CD8-positive, alpha-beta memory T cell (primary cell): ENCODE measurements around the gene MUCL3. TPM values are rescaled to one million over a fixed set of nuclear protein-coding genes. Genes with fewer than 3 reads are reported as not detected.

Source experiments
- CTCF ChIA-PET: fragments of 350-600 bp; sonication (Branson Sonifier 250); formaldehyde crosslinking; loops from one replicate; lab custom pipeline; 2021; ENCODE audit warnings: antibody characterized with exemption; lab: Charles Lee
- POLR2A ChIA-PET: fragments of 350-600 bp; sonication (Branson Sonifier 250); formaldehyde crosslinking; loops from one replicate; lab custom pipeline; 2021; ENCODE audit warnings: antibody characterized with exemption; lab: Charles Lee
- DNase-seq, 5 donors: peaks; one replicate each; pipeline versions ENCODE4 v3.0.0 to v3.0.0-alpha.2; 2020 to 2022; ENCODE audit warnings: mixed read lengths in 1 of 5
- H3K27ac ChIP-seq: one replicate; pipeline ENCODE4 v1.7.0; 2013; ENCODE audit warnings: low read depth, mild to moderate bottlenecking, low read length, moderate library complexity
- H3K27me3 ChIP-seq: 2 replicates; pipeline ENCODE4 v1.7.0; 2013; ENCODE audit warnings: low read length, mild to moderate bottlenecking; ENCODE audit not compliant: insufficient read depth, poor library complexity, severe bottlenecking
- H3K36me3 ChIP-seq: 2 replicates; pipeline ENCODE4 v1.7.0; 2013; ENCODE audit warnings: mild to moderate bottlenecking, low read length, moderate library complexity; ENCODE audit not compliant: insufficient read depth
- H3K4me1 ChIP-seq: 2 replicates; pipeline ENCODE4 v1.7.0; 2013; ENCODE audit warnings: mild to moderate bottlenecking, low read length, moderate library complexity; ENCODE audit not compliant: insufficient read depth
- H3K4me3 ChIP-seq: 2 replicates; pipeline ENCODE4 v1.7.0; 2013; ENCODE audit warnings: mild to moderate bottlenecking, low read length
- H3K9me3 ChIP-seq: 2 replicates; pipeline ENCODE4 v1.7.0; 2013; ENCODE audit warnings: mild to moderate bottlenecking, low read length
- H3K27ac Mint-ChIP-seq, 8 donors: one replicate each; pipeline ENCODE4 v1.8.0; 2020 to 2021; ENCODE audit warnings: mixed read lengths in 8 of 8, mild to moderate bottlenecking in 6 of 8, inconsistent platforms in 3 of 8, moderate library complexity in 3 of 8
- H3K27me3 Mint-ChIP-seq, 2 donors: one replicate each; pipeline ENCODE4 v1.8.0; 2020 to 2021; ENCODE audit warnings: mixed read lengths in 2 of 2, mild to moderate bottlenecking in 1 of 2, moderate library complexity in 1 of 2
- H3K36me3 Mint-ChIP-seq, 3 donors: one replicate each; pipeline ENCODE4 v1.8.0; 2020 to 2021; ENCODE audit warnings: mixed read lengths in 3 of 3, inconsistent platforms in 1 of 3, mild to moderate bottlenecking in 1 of 3
- H3K4me1 Mint-ChIP-seq, 3 donors: one replicate each; pipeline ENCODE4 v1.8.0; 2020 to 2021; ENCODE audit warnings: mixed read lengths in 3 of 3, inconsistent platforms in 1 of 3, mild to moderate bottlenecking in 1 of 3
- H3K4me3 Mint-ChIP-seq, 7 donors: one replicate each; pipeline ENCODE4 v1.8.0; 2020 to 2021; ENCODE audit warnings: mixed read lengths in 7 of 7, mild to moderate bottlenecking in 6 of 7, moderate library complexity in 4 of 7, inconsistent platforms in 2 of 7
- H3K9me3 Mint-ChIP-seq, 5 donors: one replicate each; pipeline ENCODE4 v1.8.0; 2020 to 2022; ENCODE audit warnings: mixed read lengths in 5 of 5, mild to moderate bottlenecking in 3 of 5, moderate library complexity in 2 of 5, inconsistent platforms in 1 of 5
- polyA plus RNA-seq: library from polyadenylated mRNA; unstranded; fragments of 300-500 nt; fragmentation: Illumina TruSeq; gene quantifications from one replicate; pipeline ENCODE4 v1.2.3, GENCODE V29; 2021
- total RNA-seq, 2 experiments: library from RNA; stranded (reverse); gene quantifications; one replicate each; pipeline ENCODE4 v1.2.3, GENCODE V29; 2021

The MUCL3 gene
- total and polyA plus RNA-seq, 3 experiments from 2014 or later: not detected

DNA sequence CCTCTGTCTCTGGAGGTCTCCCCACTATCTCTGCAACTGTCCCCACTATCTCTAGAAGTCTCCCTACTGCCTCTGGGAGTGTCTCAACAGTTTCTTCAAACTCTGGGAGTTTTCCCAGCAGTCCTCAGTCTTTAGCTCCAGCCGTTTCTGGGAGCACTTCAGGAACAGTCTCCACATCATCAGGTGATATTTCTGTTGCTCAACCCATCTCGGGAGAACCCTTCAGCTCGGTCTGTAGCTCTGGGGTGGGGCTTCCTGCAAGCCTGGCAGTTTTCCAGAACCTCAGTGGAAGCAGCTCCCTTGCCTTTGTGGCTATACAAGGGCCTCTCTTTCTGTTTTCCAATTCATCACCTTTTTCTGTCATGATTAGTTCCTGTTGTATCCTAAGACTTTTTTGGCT, 5.8 kb upstream of the MUCL3 start:
- no peaks in the 10 kb centered on the region for H3K36me3 Mint-ChIP-seq
- CTCF ChIA-PET: no interaction called here

DNA sequence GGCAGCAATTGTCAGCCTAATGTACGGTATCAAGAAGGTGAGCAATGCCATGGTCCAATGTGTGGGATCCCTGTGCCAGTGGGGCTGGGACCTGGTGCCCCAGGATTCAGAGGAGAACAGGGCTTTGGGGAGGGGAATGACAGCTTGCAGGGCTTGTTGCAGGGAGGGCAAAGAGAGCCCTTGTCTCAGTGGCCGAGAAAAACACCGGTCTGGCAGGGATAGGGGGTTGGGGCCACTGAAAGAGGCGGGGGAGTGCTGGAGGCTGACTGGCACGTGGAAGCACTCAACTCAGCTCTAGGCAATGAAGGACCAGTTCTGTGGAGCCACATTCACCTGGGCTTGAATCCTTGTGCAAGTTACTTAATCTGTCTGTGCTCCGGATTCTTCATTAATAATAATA, 3.5 kb upstream of the MUCL3 start:
- DNase-seq: no peak
- Mint-ChIP-seq H3K4me3 (no peak overlapping the region), H3K27ac (peak overlapping the region in 1 of 8 donors; percentile 21), H3K27me3 (peaks cover 15 to 50% of the 10 kb centered on the region in 2 donors), H3K9me3 (no peaks in the 10 kb centered on the region), H3K36me3 (no peaks in the 10 kb centered on the region), H3K4me1 (no peaks in the 10 kb centered on the region)
- H3K27ac ChIP-seq: no peak overlapping the region
- H3K4me1 ChIP-seq: no peaks in the 10 kb centered on the region
- H3K27me3 ChIP-seq: peaks cover 17% of the 10 kb centered on the region
- ChIA-PET CTCF (no interaction called here), POLR2A (interaction anchor here (0.6 kb wide), 1 partner anchor 131 kb away, joined by 7 read pairs; no protein-coding TSS in a partner anchor)
- H3K36me3 ChIP-seq: no peaks in the 10 kb centered on the region
- H3K4me3 ChIP-seq: no peak overlapping the region
- no peaks in the 10 kb centered on the region for H3K9me3 ChIP-seq

More for the DNA sequence above, 5.8 kb upstream of the MUCL3 start:
- Histone ChIP-seq H3K4me3 (no peak overlapping the region), H3K27ac (no peak overlapping the region), H3K4me1 (no peaks in the 10 kb centered on the region), H3K36me3 (no peaks in the 10 kb centered on the region), H3K9me3 (no peaks in the 10 kb centered on the region), H3K27me3 (peaks cover 7% of the 10 kb centered on the region)
- DNase-seq: no peak
- Mint-ChIP-seq H3K4me1 (no peaks in the 10 kb centered on the region), H3K9me3 (no peaks in the 10 kb centered on the region), H3K27me3 (peaks cover 6 to 28% of the 10 kb centered on the region in 2 donors), H3K27ac (no peak overlapping the region), H3K4me3 (no peak overlapping the region)
- POLR2A ChIA-PET: interaction anchor here (0.5 kb wide), 1 partner anchor 609 kb away, joined by 3 read pairs; no protein-coding TSS in a partner anchor

DNA sequence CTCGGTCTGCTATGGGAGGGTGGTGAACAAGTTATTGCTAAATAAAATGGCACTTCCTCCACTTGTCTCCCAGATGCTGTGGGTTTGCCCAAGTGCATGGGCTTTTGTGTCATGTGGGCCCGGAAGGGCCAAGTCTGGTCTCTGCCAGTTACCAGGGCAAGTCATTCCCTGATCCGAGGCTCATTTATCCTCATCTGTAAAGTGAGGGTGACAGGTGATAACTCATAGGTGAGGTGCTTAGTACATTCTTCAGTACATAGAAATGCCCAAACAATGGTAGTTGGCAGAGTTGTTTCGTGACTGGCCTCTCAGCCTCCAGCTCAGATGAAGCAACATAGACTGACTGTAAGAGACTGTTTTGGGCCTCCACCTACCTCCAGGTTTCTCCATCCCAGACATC, 2.0 kb upstream of the MUCL3 start:
- Mint-ChIP-seq H3K36me3 (no peaks in the 10 kb centered on the region), H3K27me3 (peaks cover 26 to 64% of the 10 kb centered on the region in 2 donors), H3K9me3 (no peaks in the 10 kb centered on the region), H3K4me3 (no peak overlapping the region), H3K27ac (no peak overlapping the region), H3K4me1 (peaks cover 0 to 1% (median 0%) of the 10 kb centered on the region in 3 donors)
- peaks cover 22% of the 10 kb centered on the region for H3K27me3 ChIP-seq
- ChIA-PET POLR2A (no interaction called here), CTCF (no interaction called here)
- DNase-seq: no peak
- no peak overlapping the region for H3K27ac ChIP-seq
- H3K4me1 ChIP-seq: no peaks in the 10 kb centered on the region
- no peaks in the 10 kb centered on the region for H3K36me3 ChIP-seq
- no peaks in the 10 kb centered on the region for H3K9me3 ChIP-seq
- no peak overlapping the region for H3K4me3 ChIP-seq

DNA sequence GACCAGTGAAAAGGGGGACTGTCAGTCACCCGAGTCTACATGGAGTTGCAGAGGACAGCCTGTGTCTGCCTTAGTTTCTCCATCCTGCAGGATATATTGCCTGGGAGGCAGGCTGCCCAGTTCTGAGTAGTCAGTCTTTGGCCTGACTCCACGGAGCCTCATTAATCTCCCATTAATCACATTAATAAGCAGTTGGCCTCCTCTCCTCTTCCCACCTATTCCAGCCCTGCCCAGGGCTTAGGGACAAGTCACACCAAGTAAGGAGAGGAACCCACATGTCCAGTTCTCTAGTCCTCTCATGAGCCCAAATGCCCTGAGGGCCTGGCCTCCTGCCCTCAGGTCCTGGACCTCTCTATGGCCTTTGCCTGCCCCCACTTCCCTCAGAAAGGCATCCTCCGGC, 1.3 kb upstream of the MUCL3 start:
- no peak overlapping the region for H3K27ac Mint-ChIP-seq
- POLR2A ChIA-PET: no interaction called here
- H3K4me3 Mint-ChIP-seq: no peak overlapping the region
- Histone ChIP-seq H3K9me3 (no peaks in the 10 kb centered on the region), H3K36me3 (no peaks in the 10 kb centered on the region), H3K27me3 (peaks cover 22% of the 10 kb centered on the region), H3K4me3 (no peak overlapping the region), H3K4me1 (no peaks in the 10 kb centered on the region), H3K27ac (no peak overlapping the region)
- no peak for DNase-seq
- CTCF ChIA-PET: no interaction called here
- H3K36me3 Mint-ChIP-seq: no peaks in the 10 kb centered on the region
- peaks cover 0 to 1% (median 0%) of the 10 kb centered on the region in 3 donors for H3K4me1 Mint-ChIP-seq
- peaks cover 32 to 70% of the 10 kb centered on the region in 2 donors for H3K27me3 Mint-ChIP-seq
- no peaks in the 10 kb centered on the region for H3K9me3 Mint-ChIP-seq

DNA sequence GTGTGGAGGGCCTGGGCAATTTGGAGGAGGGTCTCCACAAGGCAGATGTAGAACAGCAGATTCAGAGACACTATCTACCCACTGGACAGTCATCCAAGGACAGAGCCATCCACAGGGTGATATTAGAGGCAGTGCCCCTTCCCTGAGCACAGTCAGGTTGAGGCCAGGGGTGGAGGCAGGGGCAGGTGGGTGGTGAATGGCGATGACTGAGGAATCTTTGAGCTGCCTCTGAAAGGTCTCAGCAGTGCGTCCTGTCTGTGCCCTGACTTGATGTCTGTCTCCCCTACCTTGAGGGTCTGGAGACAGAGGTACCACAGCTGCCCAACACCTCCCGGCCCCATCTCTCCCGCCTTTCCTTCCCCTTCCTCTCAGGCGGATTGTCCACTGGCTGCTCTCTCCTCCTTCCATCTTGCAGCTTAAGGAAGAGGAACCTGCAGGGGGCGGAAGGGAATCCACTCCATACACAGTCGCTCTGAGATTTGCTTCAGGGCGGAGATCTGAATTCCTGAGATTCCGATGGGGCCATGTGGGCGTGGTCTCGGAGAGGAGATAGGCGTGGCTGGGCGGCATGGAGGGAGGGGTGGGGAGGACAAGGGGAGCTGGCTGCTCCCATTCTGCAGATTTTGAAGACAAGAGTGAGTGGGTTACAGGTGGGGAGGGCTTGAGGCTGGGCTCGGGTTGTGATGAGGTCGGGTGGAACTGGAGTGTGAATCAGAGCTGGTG, 1.7 kb downstream of the MUCL3 start:
- Histone ChIP-seq H3K36me3 (no peaks in the 10 kb centered on the region), H3K27ac (no peak overlapping the region), H3K27me3 (peaks cover 22% of the 10 kb centered on the region), H3K4me1 (no peaks in the 10 kb centered on the region), H3K4me3 (no peak overlapping the region), H3K9me3 (no peaks in the 10 kb centered on the region)
- H3K9me3 Mint-ChIP-seq: no peaks in the 10 kb centered on the region
- H3K4me3 Mint-ChIP-seq: no peak overlapping the region
- no peak for DNase-seq
- CTCF ChIA-PET: interaction anchor here (1.8 kb wide), 1 partner anchor 137 kb away, joined by 5 read pairs; no protein-coding TSS in a partner anchor
- peaks cover 0 to 3% (median 0%) of the 10 kb centered on the region in 3 donors for H3K36me3 Mint-ChIP-seq
- peak overlapping the region in 1 of 8 donors; percentile 61 for H3K27ac Mint-ChIP-seq
- H3K4me1 Mint-ChIP-seq: peaks cover 0 to 1% (median 0%) of the 10 kb centered on the region in 3 donors
- POLR2A ChIA-PET: no interaction called here
- H3K27me3 Mint-ChIP-seq: peaks cover 40 to 72% of the 10 kb centered on the region in 2 donors

DNA sequence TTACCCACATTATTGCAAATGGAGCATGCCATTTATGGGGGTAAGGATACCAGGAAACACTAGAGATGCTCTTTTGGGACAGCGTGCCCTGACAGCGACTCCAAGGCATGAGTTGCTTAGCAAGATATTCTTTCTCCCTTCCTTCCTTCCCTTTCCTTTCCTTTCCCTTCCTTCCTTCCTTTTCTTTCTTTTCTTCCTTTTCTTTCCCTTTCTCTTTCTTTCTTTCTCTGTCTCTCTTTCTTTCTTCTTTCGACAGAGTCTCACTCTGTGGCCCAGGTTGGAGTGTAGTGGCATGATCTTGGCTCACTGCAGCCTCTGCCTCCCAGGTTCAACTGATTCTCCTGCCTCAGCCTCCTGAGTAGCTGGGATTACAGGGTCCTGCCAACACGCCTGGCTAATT, 3.3 kb downstream of the MUCL3 start:
- Mint-ChIP-seq H3K9me3 (no peaks in the 10 kb centered on the region), H3K27me3 (peaks cover 51 to 74% of the 10 kb centered on the region in 2 donors), H3K36me3 (peaks cover 0 to 9% (median 0%) of the 10 kb centered on the region in 3 donors), H3K4me1 (peaks cover 0 to 1% (median 0%) of the 10 kb centered on the region in 3 donors), H3K4me3 (no peak overlapping the region), H3K27ac (no peak overlapping the region)
- Histone ChIP-seq H3K4me3 (no peak overlapping the region), H3K36me3 (no peaks in the 10 kb centered on the region), H3K27ac (no peak overlapping the region), H3K4me1 (no peaks in the 10 kb centered on the region), H3K27me3 (peaks cover 18% of the 10 kb centered on the region), H3K9me3 (no peaks in the 10 kb centered on the region)
- ChIA-PET POLR2A (no interaction called here), CTCF (no interaction called here)
- no peak for DNase-seq

DNA sequence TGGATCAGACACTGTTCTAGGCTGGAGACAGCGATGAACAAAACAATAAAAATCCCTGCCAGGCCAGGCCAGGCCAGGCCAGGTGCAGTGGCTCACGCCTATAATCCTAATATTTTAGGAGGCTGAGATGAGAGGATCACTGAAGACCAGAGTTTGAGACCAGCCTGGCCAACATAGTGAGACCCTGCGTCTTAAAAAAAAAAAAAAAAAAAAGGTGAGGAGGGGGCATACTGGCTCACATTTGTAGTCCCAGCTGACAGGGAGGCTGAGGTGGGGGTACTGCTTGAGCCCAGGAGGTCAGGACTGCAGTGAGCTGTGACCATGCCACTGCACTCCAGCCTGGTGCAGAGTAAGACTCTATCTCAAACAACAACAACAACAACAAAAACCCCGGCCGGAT, 4.5 kb downstream of the MUCL3 start:
- no peaks in the 10 kb centered on the region for H3K4me1 ChIP-seq
- peaks cover 13% of the 10 kb centered on the region for H3K27me3 ChIP-seq
- no peak overlapping the region for H3K27ac ChIP-seq
- H3K4me3 ChIP-seq: no peak overlapping the region
- H3K9me3 Mint-ChIP-seq: no peaks in the 10 kb centered on the region
- peaks cover 0 to 18% (median 0%) of the 10 kb centered on the region in 3 donors for H3K36me3 Mint-ChIP-seq
- H3K27me3 Mint-ChIP-seq: peaks cover 55 to 70% of the 10 kb centered on the region in 2 donors
- DNase-seq: no peak
- H3K9me3 ChIP-seq: no peaks in the 10 kb centered on the region
- ChIA-PET CTCF (no interaction called here), POLR2A (no interaction called here)
- no peak overlapping the region for H3K4me3 Mint-ChIP-seq
- H3K27ac Mint-ChIP-seq: no peak overlapping the region
- peaks cover 0 to 1% (median 0%) of the 10 kb centered on the region in 3 donors for H3K4me1 Mint-ChIP-seq
- no peaks in the 10 kb centered on the region for H3K36me3 ChIP-seq

DNA sequence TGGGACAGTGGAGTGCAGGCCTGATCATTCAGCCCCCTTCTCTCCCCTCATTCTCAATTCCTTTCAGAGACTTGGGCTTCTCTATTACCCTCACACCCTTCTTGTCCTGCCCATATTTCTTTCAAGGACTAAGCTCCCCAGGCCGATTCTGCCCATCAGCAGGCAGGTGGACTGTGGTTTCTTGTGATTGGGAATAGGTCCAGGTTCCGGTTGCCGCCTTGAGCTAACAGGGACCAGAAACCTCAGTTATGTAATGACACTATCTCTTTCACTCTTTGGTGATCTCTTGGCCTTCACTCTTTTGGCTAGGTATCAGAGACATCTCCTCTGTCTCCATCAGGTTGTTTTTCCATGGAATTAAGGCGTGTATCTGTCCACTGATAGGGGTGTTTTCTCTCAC, 6.5 kb downstream of the MUCL3 start:
- peaks cover 6% of the 10 kb centered on the region for H3K27me3 ChIP-seq
- H3K9me3 Mint-ChIP-seq: no peaks in the 10 kb centered on the region
- CTCF ChIA-PET: interaction anchor here (1.0 kb wide), 1 partner anchor 18 kb away, joined by 3 read pairs; no protein-coding TSS in a partner anchor
- no peak for DNase-seq
- H3K27ac Mint-ChIP-seq: no peak overlapping the region
- no peaks in the 10 kb centered on the region for H3K4me1 ChIP-seq
- no peak overlapping the region for H3K4me3 Mint-ChIP-seq
- no peaks in the 10 kb centered on the region for H3K9me3 ChIP-seq
- POLR2A ChIA-PET: no interaction called here
- H3K27ac ChIP-seq: no peak overlapping the region
- H3K4me3 ChIP-seq: no peak overlapping the region
- H3K27me3 Mint-ChIP-seq: peaks cover 57 to 60% of the 10 kb centered on the region in 2 donors
- no peaks in the 10 kb centered on the region for H3K36me3 ChIP-seq
- peaks cover 0 to 1% (median 0%) of the 10 kb centered on the region in 3 donors for H3K4me1 Mint-ChIP-seq
- peaks cover 0 to 23% (median 0%) of the 10 kb centered on the region in 3 donors for H3K36me3 Mint-ChIP-seq
